GM13976 (cell line): Measurements from ENCODE around the gene CMTM2.
"Not testable (repeated sequence)": the region's sequence is repeated elsewhere in the genome, so short reads cannot be mapped to it uniquely, and the experiment has no call there.

Experiments used
- DNase-seq: peaks from one replicate; pipeline ENCODE4 v3.0.0; 2012; ENCODE audit warnings: low spot score
- CTCF ChIP-seq: IDR thresholded peaks from 2 replicates; pipeline ENCODE4 v1.5.1; 2012; ENCODE audit warnings: borderline replicate concordance, mild to moderate bottlenecking; ENCODE audit not compliant: insufficient read depth; ENCODE audit errors: extremely low read depth, missing control alignments, control extremely low read depth
- in situ Hi-C: fragments of 300-500 bp; cut with MboI; formaldehyde crosslinking; loops from one replicate; pipeline ENCODE4 v1.12.0; 2022; ENCODE audit warnings: low sequenced_read_pairs, mixed read lengths, inconsistent platforms; ENCODE audit not compliant: unreplicated experiment

Gene CMTM2

GRCh38 chr16:66605177-66605978, 26.1 kb downstream of the CMTM2 start:
- in situ Hi-C loops: no loop called here
- no peak for TF ChIP-seq CTCF
- peak; percentile 70 for DNase-seq

- TF ChIP-seq CTCF: no peak
- DNase-seq: peak; percentile 74
- in situ Hi-C loops: no loop called here
These were observed 26.9 kb downstream of the CMTM2 start for GRCh38 chr16:66605979-66606751.

GRCh38 chr16:66608241-66609138, 29.2 kb downstream of the CMTM2 start:
- in situ Hi-C loops: no loop called here

GRCh38 chr16:66609139-66609510, 29.9 kb downstream of the CMTM2 start:
- DNase-seq: no peak
- TF ChIP-seq CTCF: no peak
- in situ Hi-C loops: no loop called here

More at GRCh38 chr16:66608241-66609138, 29.2 kb downstream of the CMTM2 start:
- DNase-seq: peak; percentile 92
- peak; percentile 92 for TF ChIP-seq CTCF

GRCh38 chr16:66610111-66610820, 31.0 kb downstream of the CMTM2 start:
- in situ Hi-C loops: no loop called here
- no peak for DNase-seq

GRCh38 chr16:66611911-66612310, 32.6 kb downstream of the CMTM2 start:
- DNase-seq, in situ Hi-C loops: not testable (repeated sequence)

More at GRCh38 chr16:66610111-66610820, 31.0 kb downstream of the CMTM2 start:
- TF ChIP-seq CTCF: no peak
